ENCODE data around the gene TRMT1L. TPM values are rescaled to one million over a fixed set of nuclear protein-coding genes. Genes with fewer than 3 reads are reported as not detected.

TRMT1L gene
- polyA plus RNA-seq, 3 donors: 5.0 to 11.5 (median 7.4) TPM

- Mint-ChIP-seq H3K4me3 (no peak overlapping the region), H3K27ac (no peak overlapping the region), H3K9me3 (no peaks in the 10 kb centered on the region), H3K36me3 (peaks cover 59 to 75% of the 10 kb centered on the region in 2 donors), H3K4me1 (no peaks in the 10 kb centered on the region), H3K27me3 (ENCODE audit: low read depth in 3 of 3) (no peaks in the 10 kb centered on the region)
- H3K27ac ChIP-seq (ENCODE audit: low read depth in 1 of 2, low read length in 2 of 2): no peak overlapping the region
- H2AFZ ChIP-seq (ENCODE audit: insufficient read depth, low read depth, low read length, poor library complexity, severe bottlenecking): no peak overlapping the region
- DNase-seq: no peak
- peaks cover 14% of the 10 kb centered on the region for H4K20me1 ChIP-seq (ENCODE audit: insufficient read depth, low read length)
- no peaks in the 10 kb centered on the region for H3K4me1 ChIP-seq (ENCODE audit: control insufficient read depth in 1 of 2, insufficient read depth in 2 of 2, low read length in 2 of 2)
- intact Hi-C loops (cut with micrococcal nuclease): no loop called here
- H3K9me3 ChIP-seq (replicated peaks in 1 of 2; ENCODE audit: control insufficient read depth in 1 of 2, insufficient read depth in 1 of 2, low read length in 2 of 2): no peaks in the 10 kb centered on the region
- no peaks in the 10 kb centered on the region for H3K27me3 ChIP-seq (ENCODE audit: control insufficient read depth in 2 of 2, insufficient read depth in 2 of 2, low read length in 2 of 2)
- WGBS (ENCODE audit: insufficient coverage): no CpG with 5 or more reads among the region's 2 CpGs
- H3K4me2 ChIP-seq (replicated peaks; ENCODE audit: extremely low read depth, low read length, poor library complexity, severe bottlenecking): no peak overlapping the region
- H3K9ac ChIP-seq (ENCODE audit: insufficient read depth, low read length, poor library complexity, severe bottlenecking): no peak overlapping the region
- H3K4me3 ChIP-seq (replicated peaks in 1 of 3; ENCODE audit: low read depth in 2 of 3, low read length in 3 of 3): no peak overlapping the region
- H3K79me2 ChIP-seq (ENCODE audit: insufficient read depth, low read length): no peaks in the 10 kb centered on the region
- no peak for TF ChIP-seq CTCF (IDR thresholded peaks at IDR 0.05)
- peaks cover 51 to 89% of the 10 kb centered on the region in 2 donors for H3K36me3 ChIP-seq (replicated peaks in 1 of 2; ENCODE audit: control insufficient read depth in 1 of 2, insufficient read depth in 2 of 2, low read length in 2 of 2)
Observed at GRCh38 chr1:185094761-185095160, 62.0 kb downstream of the TRMT1L start.

GRCh38 chr1:185091480-185091879 lies 65.3 kb downstream of the TRMT1L start:
- no peak for DNase-seq
- Histone ChIP-seq H3K9ac (ENCODE audit: insufficient read depth, low read length, poor library complexity, severe bottlenecking) (no peak overlapping the region), H3K27ac (ENCODE audit: low read depth in 1 of 2, low read length in 2 of 2) (no peak overlapping the region), H4K20me1 (ENCODE audit: insufficient read depth, low read length) (peaks cover 32% of the 10 kb centered on the region), H3K79me2 (ENCODE audit: insufficient read depth, low read length) (peaks cover 3% of the 10 kb centered on the region), H2AFZ (ENCODE audit: insufficient read depth, low read depth, low read length, poor library complexity, severe bottlenecking) (no peak overlapping the region), H3K4me3 (replicated peaks in 1 of 3; ENCODE audit: low read depth in 2 of 3, low read length in 3 of 3) (no peak overlapping the region), H3K27me3 (ENCODE audit: control insufficient read depth in 2 of 2, insufficient read depth in 2 of 2, low read length in 2 of 2) (no peaks in the 10 kb centered on the region), H3K4me2 (replicated peaks; ENCODE audit: extremely low read depth, low read length, poor library complexity, severe bottlenecking) (no peak overlapping the region), H3K4me1 (ENCODE audit: control insufficient read depth in 1 of 2, insufficient read depth in 2 of 2, low read length in 2 of 2) (no peaks in the 10 kb centered on the region), H3K9me3 (replicated peaks in 1 of 2; ENCODE audit: control insufficient read depth in 1 of 2, insufficient read depth in 1 of 2, low read length in 2 of 2) (no peaks in the 10 kb centered on the region), H3K36me3 (replicated peaks in 1 of 2; ENCODE audit: control insufficient read depth in 1 of 2, insufficient read depth in 2 of 2, low read length in 2 of 2) (peaks cover 42 to 86% of the 10 kb centered on the region in 2 donors)
- intact Hi-C loops (cut with micrococcal nuclease): no loop called here
- Mint-ChIP-seq H3K27me3 (ENCODE audit: low read depth in 3 of 3) (no peaks in the 10 kb centered on the region), H3K4me1 (peaks cover 5% of the 10 kb centered on the region), H3K9me3 (peaks cover 0 to 8% (median 4%) of the 10 kb centered on the region in 7 donors), H3K36me3 (peaks cover 56 to 72% of the 10 kb centered on the region in 2 donors), H3K4me3 (no peak overlapping the region), H3K27ac (no peak overlapping the region)
- no peak for TF ChIP-seq CTCF (IDR thresholded peaks at IDR 0.05)
- WGBS (ENCODE audit: insufficient coverage): 100% methylated on average over 1 of the region's 5 CpGs

All from CD14-positive monocyte (primary cell).